Measurements from ENCODE around the gene LBR.

The LBR gene

DNA sequence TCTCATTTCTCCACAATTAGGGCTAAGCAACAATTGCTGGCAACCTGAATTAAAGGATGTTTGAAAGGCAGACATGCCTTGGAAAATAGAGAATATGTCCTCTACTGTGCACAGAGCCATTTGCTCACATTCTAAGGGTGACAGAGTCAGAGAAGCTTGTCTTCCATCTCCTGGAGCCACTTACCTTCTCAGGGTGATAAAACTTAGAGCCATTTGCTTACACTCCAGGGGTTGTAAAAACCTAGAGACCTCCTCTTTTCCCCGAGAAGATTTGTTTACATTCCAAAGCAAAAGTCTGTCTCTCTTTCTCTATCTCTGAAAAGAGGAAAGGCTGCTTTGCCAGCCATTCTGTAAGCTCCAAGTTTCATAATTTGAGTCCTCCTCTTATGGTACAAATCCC, 61.3 kb downstream of the LBR start:
- no peak for DNase-seq

DNA sequence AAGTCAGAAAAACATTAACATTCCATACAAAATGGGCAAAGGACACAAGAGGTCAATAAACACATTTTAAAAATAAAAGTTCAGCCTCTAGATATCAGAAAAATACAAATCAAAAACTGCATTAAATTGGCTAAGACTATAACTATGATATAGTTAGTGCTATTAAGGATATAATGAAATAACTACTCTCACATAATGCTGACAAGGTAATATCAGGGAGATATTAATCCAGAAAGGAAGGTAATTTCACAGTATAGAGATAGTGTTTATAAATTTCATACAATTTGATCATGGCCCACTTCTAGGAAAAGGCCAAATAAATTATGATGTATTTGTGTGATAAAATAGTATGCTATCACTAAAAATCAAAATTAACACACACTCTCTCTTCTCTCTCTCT, 61.8 kb downstream of the LBR start:
- DNase-seq, result no peak

DNA sequence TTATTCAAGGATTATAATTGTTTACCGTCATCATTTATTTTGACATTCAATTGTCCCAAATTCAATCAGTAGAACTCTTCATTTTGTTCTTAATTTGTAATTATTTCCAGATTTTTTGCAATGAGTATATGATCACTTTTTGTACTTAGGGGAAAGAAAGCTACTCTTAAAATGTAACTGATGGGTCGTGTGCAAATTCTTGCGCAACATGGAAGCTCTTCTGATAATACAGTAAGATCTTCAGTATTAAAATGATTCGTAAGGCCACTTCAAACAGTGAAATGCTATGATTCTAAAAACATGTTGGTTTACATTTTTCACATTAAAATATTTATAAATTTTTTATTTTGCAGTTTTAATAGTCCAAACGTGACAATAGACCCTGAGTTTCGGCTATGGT, 63.4 kb downstream of the LBR start:
- DNase-seq, result no peak

DNA sequence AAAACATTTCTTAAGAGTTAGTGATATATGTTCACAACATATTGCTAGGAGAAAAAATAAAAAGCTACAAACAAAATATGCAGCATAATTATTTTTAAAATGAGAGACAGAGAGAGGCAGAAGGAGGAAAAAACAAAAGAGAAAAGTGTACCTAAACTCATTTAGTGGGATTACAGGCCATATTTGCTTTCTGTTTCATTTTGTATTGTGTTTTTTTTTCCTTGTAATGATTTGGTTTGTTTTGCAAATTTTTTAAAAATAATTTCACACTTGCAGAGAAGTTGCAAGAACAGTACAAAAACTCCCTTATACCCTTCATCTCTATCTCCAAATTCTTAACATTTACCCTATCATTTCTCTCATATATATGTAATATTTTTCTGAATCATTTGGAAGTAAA, 65.0 kb downstream of the LBR start:
- DNase-seq, result no peak

DNA sequence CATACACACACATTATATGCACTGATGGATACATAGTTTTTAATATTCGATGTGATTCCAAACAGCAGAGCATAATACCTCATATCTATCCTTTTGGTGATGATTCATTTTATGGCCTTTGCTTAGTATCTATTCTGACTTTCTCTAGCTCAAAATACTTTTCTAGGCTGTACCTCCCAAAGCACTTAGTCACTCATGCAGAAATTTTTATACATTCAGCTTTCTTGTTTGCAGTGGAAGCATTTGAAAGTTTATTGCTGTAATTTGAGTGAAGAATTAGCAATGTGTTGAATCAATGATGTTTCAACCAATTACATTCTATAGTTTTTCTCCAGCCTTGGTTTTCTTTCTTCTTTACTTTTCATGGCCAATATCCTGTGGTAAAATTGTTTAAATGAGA, 66.7 kb downstream of the LBR start:
- DNase-seq, result no peak

DNA sequence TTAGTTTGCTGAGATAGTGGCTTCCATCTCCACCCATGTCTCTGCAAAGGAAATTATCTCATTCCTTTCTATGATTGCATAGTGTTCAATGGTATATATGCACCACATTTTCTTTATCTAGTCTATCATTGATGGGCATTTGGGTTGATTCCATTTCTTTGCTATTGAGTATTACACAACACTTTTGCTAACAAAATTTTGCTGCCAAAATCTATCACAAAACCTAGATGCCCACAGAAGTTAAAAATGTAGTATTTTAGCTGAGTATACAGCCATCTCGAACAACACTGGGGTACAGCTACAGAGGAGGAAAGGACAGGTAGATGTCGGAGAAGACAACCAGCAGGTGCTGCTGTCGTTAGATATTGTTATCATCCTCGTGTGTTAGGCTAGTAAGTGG, 67.7 kb downstream of the LBR start:
- DNase-seq, result no peak

DNA sequence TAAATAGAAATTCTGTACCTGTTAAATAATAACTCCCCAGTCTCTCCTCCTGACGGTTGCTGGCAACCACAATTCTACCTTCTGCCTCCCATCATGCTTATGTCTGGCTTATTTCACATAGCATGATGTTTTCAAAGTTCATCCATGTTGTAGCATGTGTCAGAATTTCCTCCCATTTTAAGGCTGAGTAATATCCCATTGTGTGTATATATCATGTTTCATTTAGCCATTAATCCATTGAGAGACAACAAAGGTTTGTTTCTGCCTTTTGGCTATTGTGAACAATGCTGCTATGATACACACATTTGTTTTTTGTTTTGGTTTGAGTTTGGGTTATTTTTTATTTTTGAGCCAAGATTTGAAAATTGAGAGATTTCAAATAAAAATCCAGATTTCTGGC, 72.0 kb downstream of the LBR start:
- DNase-seq, result no peak

DNA sequence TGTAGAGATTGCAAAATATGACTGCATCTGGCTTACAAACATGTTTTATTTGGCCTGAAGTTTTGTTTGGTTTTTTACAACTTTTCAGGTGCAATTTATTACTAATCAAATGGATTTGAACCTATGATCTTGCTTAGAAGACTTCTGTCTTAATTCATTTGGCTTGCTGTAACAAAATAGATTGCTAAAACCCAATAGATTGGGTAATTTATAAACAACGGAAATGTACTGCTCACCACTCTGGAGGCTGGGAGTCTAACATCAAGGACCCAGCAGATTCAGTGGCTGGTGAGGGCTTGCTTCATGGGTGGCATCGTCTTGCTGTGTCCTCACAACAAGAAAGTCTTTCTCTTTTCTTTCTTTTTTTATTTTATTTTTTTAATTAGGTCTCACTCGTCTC, 72.9 kb downstream of the LBR start:
- no peak for DNase-seq
